HepG2 (cell line): Measurements from ENCODE around the gene RRP9. TPM values are rescaled to one million over a fixed set of nuclear protein-coding genes. Genes with fewer than 3 reads are reported as not detected.

ENCODE experiments used
- ATAC-seq: fragments of 200-7000 bp; cut with Tn5 transposase; 3 replicates; pipeline ENCODE4 v1.9.1; 2020; ENCODE audit warnings: mild to moderate bottlenecking, moderate library complexity
- BruUV-seq: library from RNA; stranded (reverse); fragments of 400-500 nt; replicated peaks from 2 replicates; lab custom pipeline; 2021; lab: Mats Ljungman, UMichigan
- CTCF ChIA-PET: fragments of 300-600 bp; formaldehyde crosslinking; extraction: SDS; loops from one replicate; lab custom pipeline; 2021; ENCODE audit warnings: low total read pairs, inconsistent platforms, low intra/inter-chr PET ratio; lab: Yijun Ruan, JAX
- POLR2A ChIA-PET: fragments of 350-600 bp; sonication (Branson Sonifier 250); formaldehyde crosslinking; loops from one replicate; lab custom pipeline; 2020; ENCODE audit warnings: antibody characterized with exemption, inconsistent platforms; lab: Yijun Ruan, JAX
- DNase-seq: peaks from one replicate; pipeline ENCODE4 v3.0.0-alpha.2; 2015; ENCODE audit warnings: low spot score
- FAIRE-seq: peaks from 3 replicates; lab custom pipeline; 2011; peaks lifted over from hg19 to GRCh38; lab: Jason Lieb, UNC
- H2AFZ ChIP-seq: one replicate; pipeline ENCODE4 v1.6.1; 2011; ENCODE audit warnings: low read length, inconsistent platforms
- H3K27ac ChIP-seq: fragments of 300-600 bp; 3 replicates; pipeline ENCODE4 v1.8.0; 2011; ENCODE audit warnings: mixed run types, mild to moderate bottlenecking, mixed read lengths, low read length, inconsistent platforms; ENCODE audit not compliant: insufficient read depth; ENCODE audit errors: extremely low read length
- H3K27me3 ChIP-seq, 2 experiments: fragments of 200-600 bp in 1 of 2; 2 replicates in 1 of 2; 3 replicates in 1 of 2; pipeline versions ENCODE4 v1.6.0 to v1.8.0; 2011; ENCODE audit warnings: low read length in 2 of 2, mild to moderate bottlenecking in 2 of 2, moderate library complexity in 2 of 2, inconsistent platforms in 1 of 2; ENCODE audit not compliant: insufficient read depth in 2 of 2, control insufficient read depth in 1 of 2
- H3K36me3 ChIP-seq, 2 experiments: fragments of 200-600 bp in 1 of 2; replicated peaks in 1 of 2; 2 replicates in 1 of 2; 3 replicates in 1 of 2; pipeline versions ENCODE4 v1.5.1 to v1.8.0; 2011; ENCODE audit warnings: low read length in 2 of 2, inconsistent platforms in 1 of 2; ENCODE audit not compliant: insufficient read depth in 2 of 2, control insufficient read depth in 1 of 2
- H3K4me1 ChIP-seq: 2 replicates; pipeline ENCODE4 v1.5.1; 2012; ENCODE audit warnings: low read length, inconsistent platforms; ENCODE audit not compliant: insufficient read depth
- H3K4me2 ChIP-seq: 2 replicates; pipeline ENCODE4 v1.6.0; 2011; ENCODE audit warnings: low read depth, low read length, inconsistent platforms
- H3K4me3 ChIP-seq, 3 experiments: fragments of 200-600 bp in 1 of 3; sonication (generic), shearing (Covaris generic) in 1 of 3; replicated peaks in 1 of 3; 2 replicates each; pipeline ENCODE4 v1.5.1; 2011 to 2016; ENCODE audit warnings: low read length in 3 of 3, inconsistent platforms in 2 of 3, low read depth in 2 of 3, mild to moderate bottlenecking in 2 of 3, control low read depth in 1 of 3, mixed read lengths in 1 of 3; ENCODE audit not compliant: insufficient read depth in 1 of 3
- H3K79me2 ChIP-seq: one replicate; pipeline ENCODE4 v1.6.1; 2011; ENCODE audit warnings: low read length, inconsistent platforms; ENCODE audit not compliant: insufficient read depth
- H3K9ac ChIP-seq: 2 replicates; pipeline ENCODE4 v1.6.0; 2011; ENCODE audit warnings: mild to moderate bottlenecking, low read depth, low read length, inconsistent platforms; ENCODE audit not compliant: insufficient read depth
- H3K9me3 ChIP-seq: 2 replicates; pipeline ENCODE4 v1.5.1; 2012; ENCODE audit warnings: mild to moderate bottlenecking, low read length
- H4K20me1 ChIP-seq: 2 replicates; pipeline ENCODE4 v1.6.0; 2011; ENCODE audit warnings: inconsistent platforms, mild to moderate bottlenecking, low read length, moderate library complexity; ENCODE audit not compliant: insufficient read depth
- ATAD3A ChIP-seq: sonication (generic); formaldehyde crosslinking; IDR thresholded peaks from 2 replicates; pipeline ENCODE4 v1.4.0; 2020; ENCODE audit warnings: missing genetic modification reagents
- BHLHE40 ChIP-seq: IDR thresholded peaks from 2 replicates; pipeline ENCODE4 v1.6.1; 2011; ENCODE audit warnings: low read length, improper control_type of control experiment
- CEBPG ChIP-seq: IDR thresholded peaks from 2 replicates; pipeline ENCODE4 v1.6.1; 2016
- GABPB1 ChIP-seq: IDR thresholded peaks from 2 replicates; pipeline ENCODE4 v1.6.1; 2016; ENCODE audit warnings: mild to moderate bottlenecking, missing genetic modification reagents, moderate library complexity, missing compliant biosample characterization
- HNF4G ChIP-seq, 2 experiments: sonication (generic) in 1 of 2; formaldehyde crosslinking in 1 of 2; IDR thresholded peaks; 2 replicates each; pipeline versions ENCODE4 v1.4.0 to v1.6.1; 2011 to 2020; ENCODE audit warnings: borderline replicate concordance in 2 of 2, low read depth in 2 of 2, mild to moderate bottlenecking in 2 of 2, low read length in 1 of 2, missing genetic modification reagents in 1 of 2, moderate library complexity in 1 of 2
- HNRNPL ChIP-seq: fragments of 200-400 bp; formaldehyde crosslinking; IDR thresholded peaks from 2 replicates; pipeline ENCODE4 v1.6.1; 2017; ENCODE audit warnings: mild to moderate bottlenecking, low read depth, low read length
- KDM1A ChIP-seq: IDR thresholded peaks from 2 replicates; pipeline ENCODE4 v1.6.1; 2016; ENCODE audit warnings: missing compliant biosample characterization
- MXD4 ChIP-seq: IDR thresholded peaks from 2 replicates; pipeline ENCODE4 v1.6.1; 2016; ENCODE audit warnings: mild to moderate bottlenecking, missing biosample characterization, missing genetic modification reagents
- MYC ChIP-seq: sonication (generic); formaldehyde crosslinking; IDR thresholded peaks from 2 replicates; pipeline ENCODE4 v1.9.0; 2021; ENCODE audit warnings: missing genetic modification reagents, borderline replicate concordance
- NR2F6 ChIP-seq, 2 experiments: IDR thresholded peaks; 2 replicates each; pipeline ENCODE4 v1.6.1; 2016; ENCODE audit warnings: antibody characterized with exemption in 1 of 2, mild to moderate bottlenecking in 1 of 2
- PCBP1 ChIP-seq: fragments of 200-400 bp; formaldehyde crosslinking; IDR thresholded peaks from 2 replicates; pipeline ENCODE4 v1.6.1; 2017; ENCODE audit warnings: mild to moderate bottlenecking, low read depth, low read length, borderline replicate concordance
- POLR2G ChIP-seq: fragments of 200-400 bp; formaldehyde crosslinking; IDR thresholded peaks from 2 replicates; pipeline ENCODE4 v1.6.1; 2018; ENCODE audit warnings: mild to moderate bottlenecking, low read depth, low read length, moderate library complexity
- STAG1 ChIP-seq: sonication (generic); formaldehyde crosslinking; IDR thresholded peaks from 2 replicates; pipeline ENCODE4 v1.4.0; 2020; ENCODE audit warnings: missing genetic modification reagents
- ZBTB38 ChIP-seq: sonication (generic); formaldehyde crosslinking; IDR thresholded peaks from 2 replicates; pipeline ENCODE4 v1.5.1; 2020; ENCODE audit warnings: mild to moderate bottlenecking, missing genetic modification reagents
- ZFP37 ChIP-seq: sonication (generic); formaldehyde crosslinking; IDR thresholded peaks from 2 replicates; pipeline ENCODE4 v1.4.0; 2020; ENCODE audit warnings: missing genetic modification reagents, borderline replicate concordance
- ZNF556 ChIP-seq: sonication (generic); formaldehyde crosslinking; IDR thresholded peaks from 2 replicates; pipeline ENCODE4 v1.4.0; 2020; ENCODE audit warnings: mild to moderate bottlenecking, missing genetic modification reagents, borderline replicate concordance
- ZNF577 ChIP-seq: sonication (generic); formaldehyde crosslinking; IDR thresholded peaks from 2 replicates; pipeline ENCODE4 v1.4.0; 2020; ENCODE audit warnings: mild to moderate bottlenecking, low read depth, missing genetic modification reagents, borderline replicate concordance
- ZNF605 ChIP-seq: sonication (generic); formaldehyde crosslinking; IDR thresholded peaks from 2 replicates; pipeline ENCODE4 v1.8.0; 2022; ENCODE audit warnings: mild to moderate bottlenecking, missing genetic modification reagents
- WGBS: methylation state at CpG from one replicate; pipeline ENCODE4 v1.1.6; 2017; ENCODE audit warnings: low lambda C conversion rate; 5-methylcytosine and 5-hydroxymethylcytosine counted together
- in situ Hi-C: cut with HindIII; loops from 2 replicates; pipeline ENCODE4 v1.10.0; 2017; ENCODE audit warnings: low pct_unique_long_range_greater_than_20kb; ENCODE audit not compliant: extremely low pct_ligation_motif_present
- intact Hi-C: fragments of 100-400 bp; cut with micrococcal nuclease; formaldehyde crosslinking; loops from one replicate; pipeline ENCODE4 v1.10.0; 2022; ENCODE audit not compliant: unreplicated experiment
- polyA plus RNA-seq, 8 experiments: library from polyadenylated mRNA; depleted of rRNA in 3 of 8; stranded (reverse) in 7 of 8; unstranded in 1 of 8; fragments of >200 nt; fragmentation: Illumina TruSeq in 4 of 8; extraction: Trizol in 4 of 8; gene quantifications; 2 replicates each; pipeline versions ENCODE4 v1.2.1 to v1.2.3, GENCODE V29; 2011 to 2016; ENCODE audit warnings: low read depth in 4 of 8, missing spikeins in 1 of 8, mixed read lengths in 1 of 8; ENCODE audit not compliant: insufficient read depth in 1 of 8
- total RNA-seq, 5 experiments: library from RNA; depleted of rRNA; stranded (reverse); fragments of >200 nt; fragmentation: Illumina TruSeq; extraction: Trizol; gene quantifications; 2 replicates each; pipeline ENCODE4 v1.2.3, GENCODE V29; 2016; ENCODE audit warnings: low read depth in 1 of 5
- TF ChIP-seq, protein P1 (sequence below): fragments of 450-650 bp; IDR thresholded peaks from 2 replicates; pipeline ENCODE4 v1.6.1; 2016
- TF ChIP-seq, protein P2 (sequence below): fragments of 450-650 bp; IDR thresholded peaks from 2 replicates; pipeline ENCODE4 v1.6.1; 2017

RRP9 gene
- total and polyA plus RNA-seq, 2 of the 13 experiments (the other 11 are each of a cell fraction or from before 2014, with no cell fraction given): 14.8 to 44.0 TPM

DNA sequence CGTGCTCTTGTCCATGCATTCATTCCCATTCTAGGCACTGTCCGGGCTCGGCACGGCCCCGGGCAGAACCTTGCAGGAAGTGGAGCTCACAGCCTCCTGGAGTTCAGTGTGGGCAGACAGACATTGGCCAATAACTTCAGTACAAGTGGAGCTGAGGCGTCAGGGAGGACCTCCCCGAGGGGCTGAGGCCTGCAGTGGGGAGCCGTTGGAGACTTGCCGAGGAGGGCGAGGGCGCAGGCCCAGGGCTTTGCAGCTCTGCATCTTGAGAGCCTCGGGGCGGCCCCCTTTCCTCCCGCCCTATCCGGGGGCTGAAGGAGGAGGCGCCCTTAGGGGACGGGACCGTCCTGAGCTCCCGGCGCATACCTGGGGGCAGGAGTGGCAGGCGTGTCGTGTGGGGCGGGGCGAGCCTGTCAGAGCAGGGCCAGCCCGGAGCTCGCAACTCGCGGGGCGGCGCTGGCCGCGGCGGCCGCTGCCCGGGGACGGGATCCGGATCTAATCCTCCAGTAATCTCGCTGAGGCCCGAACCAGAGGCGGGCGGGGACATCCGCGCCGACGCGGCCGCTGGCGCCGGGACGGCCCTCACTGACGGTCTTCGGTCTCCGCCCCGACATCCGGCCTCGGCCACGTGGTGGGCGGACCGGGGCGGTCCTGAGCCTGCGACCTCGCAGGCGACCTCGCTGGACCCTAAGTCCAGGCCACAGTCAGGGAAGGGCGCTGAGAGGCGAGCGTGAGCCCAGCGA, 41.3 kb upstream of the RRP9 start, which contains the start of gene ACY1 (continued):
- TF ChIP-seq KDM1A (CRISPR knock-in tag): 0 out of 2 replicates have a peak, but pooled peaks have one; percentile 39
- TF ChIP-seq ZFP37: no peak; the same call in 1 of the 2 replicates
- TF ChIP-seq CEBPG (CRISPR knock-in tag): no peak
- peak; percentile 92 for TF ChIP-seq GABPB1 (CRISPR knock-in tag)

DNA sequence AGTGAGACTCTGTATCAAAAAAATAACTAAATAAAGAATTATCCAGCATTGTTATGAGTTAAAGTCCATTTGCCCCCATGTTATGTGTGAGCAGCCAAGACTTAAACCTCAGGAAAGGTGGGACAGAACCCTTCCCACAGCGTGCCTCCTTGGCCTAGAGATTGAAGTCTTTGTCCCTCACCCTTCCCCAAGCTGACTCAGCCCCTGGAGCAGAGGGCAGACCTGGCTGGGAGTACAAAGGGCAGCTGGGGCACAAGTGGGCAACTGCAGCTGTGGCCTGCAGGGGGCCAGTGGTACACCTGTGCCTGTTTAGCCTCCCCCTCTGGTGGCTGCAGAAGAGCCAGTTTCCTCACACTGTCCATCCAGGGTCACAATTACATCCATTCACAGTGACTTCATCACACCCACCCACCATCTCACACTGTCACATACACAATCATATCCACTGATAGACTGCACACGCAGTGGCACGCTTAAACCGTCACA, 40.7 kb upstream of the RRP9 start:
- H2AFZ ChIP-seq: no peak overlapping the region
- BruUV-seq: TSS peak; percentile 87
- CTCF ChIA-PET: interaction anchor here (2.2 to 2.6 kb wide), 2 partner anchors 8 to 40 kb away, joined by 12 to 19 read pairs; partner anchors contain the start of genes ABHD14B, PARP3 and RRP9
- peaks cover 17% of the 10 kb centered on the region for H3K79me2 ChIP-seq
- peak overlapping the region; percentile 89 for H3K9ac ChIP-seq
- WGBS: 2% methylated on average over 4 of the region's 4 CpGs
- POLR2A ChIA-PET: interaction anchor here (0.8 to 6.4 kb wide), 12 partner anchors 9 to 311 kb away, joined by 3 to 187 read pairs (median 12); partner anchors contain the start of genes ABHD14A, ABHD14B, PARP3 and PCBP4
- H3K27me3 ChIP-seq: no peaks in the 10 kb centered on the region
- no peaks in the 10 kb centered on the region for H3K9me3 ChIP-seq
- H3K4me3 ChIP-seq: peak overlapping the region; percentile 70 to 83 (median 73)
- peak overlapping the region; percentile 94 for H3K27ac ChIP-seq
- ATAC-seq (peak; percentile 82), DNase-seq (peak; percentile 91), FAIRE-seq (peak; percentile 93)
- in situ Hi-C loops (no loop called here), intact Hi-C loops (loop anchor here (2.0 kb wide), 1 partner anchor 40 kb away; the partner anchor contains the start of gene PARP3)
- H3K4me2 ChIP-seq: peak overlapping the region; percentile 98
- no peaks in the 10 kb centered on the region; a peak in 1 of 5 replicates for H3K36me3 ChIP-seq
- no peaks in the 10 kb centered on the region for H4K20me1 ChIP-seq
- H3K4me1 ChIP-seq: peaks cover 51% of the 10 kb centered on the region
- peak; percentile 73; the same call in 1 of the 2 replicates for TF ChIP-seq ZNF605 (CRISPR knock-in tag)
- TF ChIP-seq HNRNPL: peak; percentile 96
- TF ChIP-seq, protein P1, sequence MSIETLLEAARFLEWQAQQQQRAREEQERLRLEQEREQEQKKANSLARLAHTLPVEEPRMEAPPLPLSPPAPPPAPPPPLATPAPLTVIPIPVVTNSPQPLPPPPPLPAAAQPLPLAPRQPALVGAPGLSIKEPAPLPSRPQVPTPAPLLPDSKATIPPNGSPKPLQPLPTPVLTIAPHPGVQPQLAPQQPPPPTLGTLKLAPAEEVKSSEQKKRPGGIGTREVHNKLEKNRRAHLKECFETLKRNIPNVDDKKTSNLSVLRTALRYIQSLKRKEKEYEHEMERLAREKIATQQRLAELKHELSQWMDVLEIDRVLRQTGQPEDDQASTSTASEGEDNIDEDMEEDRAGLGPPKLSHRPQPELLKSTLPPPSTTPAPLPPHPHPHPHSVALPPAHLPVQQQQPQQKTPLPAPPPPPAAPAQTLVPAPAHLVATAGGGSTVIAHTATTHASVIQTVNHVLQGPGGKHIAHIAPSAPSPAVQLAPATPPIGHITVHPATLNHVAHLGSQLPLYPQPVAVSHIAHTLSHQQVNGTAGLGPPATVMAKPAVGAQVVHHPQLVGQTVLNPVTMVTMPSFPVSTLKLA: peak; percentile 40; the same call in 1 of the 2 replicates
- TF ChIP-seq PCBP1: no peak
- peak; percentile 21; the same call in 1 of the 2 replicates for TF ChIP-seq ZBTB38 (CRISPR knock-in tag)
- TF ChIP-seq BHLHE40: peak; percentile 55; the same call in 1 of the 2 replicates
- TF ChIP-seq STAG1 (CRISPR knock-in tag): peak; percentile 57
- TF ChIP-seq NR2F6 (IDR thresholded peaks at IDR 0.05): peak; percentile 61
- peak; percentile 86 for TF ChIP-seq NR2F6 (CRISPR knock-in tag; IDR thresholded peaks at IDR 0.05)
- peak; percentile 99 for TF ChIP-seq HNF4G (IDR thresholded peaks at IDR 0.05; ENCODE audit: borderline replicate concordance, low read depth, low read length)
- peak; percentile 98 for TF ChIP-seq HNF4G (CRISPR knock-in tag; IDR thresholded peaks at IDR 0.05; ENCODE audit: borderline replicate concordance, low read depth)
- peak; percentile 28; the same call in 1 of the 2 replicates for TF ChIP-seq MXD4 (CRISPR knock-in tag)
- TF ChIP-seq ZNF556 (CRISPR knock-in tag): 0 out of 2 replicates have a peak, but pooled peaks have one; percentile 83
- no peak for TF ChIP-seq ATAD3A (CRISPR knock-in tag)
- TF ChIP-seq ZNF577: no peak
- peak; percentile 87 for TF ChIP-seq MYC (CRISPR knock-in tag)
- TF ChIP-seq, protein P2, sequence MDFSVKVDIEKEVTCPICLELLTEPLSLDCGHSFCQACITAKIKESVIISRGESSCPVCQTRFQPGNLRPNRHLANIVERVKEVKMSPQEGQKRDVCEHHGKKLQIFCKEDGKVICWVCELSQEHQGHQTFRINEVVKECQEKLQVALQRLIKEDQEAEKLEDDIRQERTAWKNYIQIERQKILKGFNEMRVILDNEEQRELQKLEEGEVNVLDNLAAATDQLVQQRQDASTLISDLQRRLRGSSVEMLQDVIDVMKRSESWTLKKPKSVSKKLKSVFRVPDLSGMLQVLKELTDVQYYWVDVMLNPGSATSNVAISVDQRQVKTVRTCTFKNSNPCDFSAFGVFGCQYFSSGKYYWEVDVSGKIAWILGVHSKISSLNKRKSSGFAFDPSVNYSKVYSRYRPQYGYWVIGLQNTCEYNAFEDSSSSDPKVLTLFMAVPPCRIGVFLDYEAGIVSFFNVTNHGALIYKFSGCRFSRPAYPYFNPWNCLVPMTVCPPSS: no peak
- TF ChIP-seq POLR2G: 0 out of 2 replicates have a peak, but pooled peaks have one; percentile 20
